HG03064 (cell line): ENCODE results near the gene SCGB2B2.
"Not testable (repeated sequence)": the region's sequence is repeated elsewhere in the genome, so short reads cannot be mapped to it uniquely, and the experiment has no call there.

Experiments
- ATAC-seq: cut with Tn5 transposase; IDR thresholded peaks from one replicate; pipeline ENCODE4 v1.9.1; 2021; ENCODE audit warnings: low read depth; ENCODE audit not compliant: unreplicated experiment

The SCGB2B2 gene, protein sequence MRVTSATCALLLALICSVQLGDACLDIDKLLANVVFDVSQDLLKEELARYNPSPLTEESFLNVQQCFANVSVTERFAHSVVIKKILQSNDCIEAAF

GRCh38 chr19:34676697-34677385, at the start of gene SCGB2B2:
TSS of gene SCGB2B2 (minus strand) at chr19:34677159. CDS start at chr19:34594563, 82,596 bp downstream.
- ATAC-seq, result peak; percentile 55

DNA sequence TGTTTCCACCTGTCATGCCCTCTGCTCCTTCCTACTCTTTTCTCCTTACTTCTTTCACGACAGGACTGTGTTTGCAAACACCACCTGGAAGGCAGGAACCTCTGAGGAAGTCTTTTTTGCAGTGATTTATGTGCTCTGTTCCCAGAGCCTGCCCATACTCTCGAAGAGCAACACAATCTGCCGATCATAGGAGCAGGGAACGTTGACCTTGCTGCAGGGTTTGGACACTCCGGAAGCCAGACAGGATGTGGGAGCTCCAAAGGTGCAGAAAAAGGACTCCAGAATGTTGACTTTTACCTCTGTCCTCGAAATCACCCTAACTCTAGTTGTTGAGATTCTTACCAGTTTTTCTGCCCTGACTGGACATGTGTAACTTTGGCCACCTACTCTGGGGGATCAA, 48.4 kb upstream of the SCGB2B2 start:
- no peak for ATAC-seq

GRCh38 chr19:34722353-34722752, 45.4 kb upstream of the SCGB2B2 start:
- ATAC-seq, result no peak

DNA sequence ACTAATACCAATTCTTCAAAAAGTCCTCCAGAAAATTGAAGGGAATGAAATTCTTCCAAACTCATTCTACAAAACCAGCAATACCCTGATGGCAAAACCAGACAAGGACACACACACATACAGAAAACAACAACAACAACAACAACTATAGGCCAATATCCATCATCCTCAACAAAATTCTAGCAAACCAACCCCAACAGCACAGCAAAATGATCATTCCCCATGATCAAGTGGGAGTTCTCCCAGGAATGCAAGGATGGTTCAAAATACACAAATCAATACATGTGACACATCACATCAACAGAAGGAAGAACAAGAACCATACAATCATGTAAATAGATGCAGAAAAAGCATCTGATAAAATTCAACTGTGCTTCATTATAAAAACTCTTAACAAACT, 38.4 kb upstream of the SCGB2B2 start:
- no peak for ATAC-seq

DNA sequence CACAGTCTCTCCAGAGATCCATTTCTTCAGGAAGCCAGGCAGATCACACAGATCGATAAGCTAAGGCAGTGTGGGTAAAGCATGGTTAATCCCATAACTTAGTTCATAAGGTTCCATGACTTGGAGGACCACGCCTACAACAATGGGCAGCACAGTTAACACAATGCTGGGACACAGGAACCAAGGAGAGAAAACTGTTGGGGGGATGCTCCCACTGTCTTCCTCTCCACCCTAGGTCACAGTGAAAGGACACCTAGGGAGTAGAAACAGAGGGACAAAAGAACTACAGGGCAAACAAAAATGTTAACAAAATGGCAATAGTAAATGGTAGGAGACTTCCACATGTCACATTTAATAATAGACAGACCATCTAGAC, 36.3 kb upstream of the SCGB2B2 start:
- no peak for ATAC-seq

GRCh38 chr19:34712395-34713261, 35.7 kb upstream of the SCGB2B2 start:
- no peak for ATAC-seq

- ATAC-seq, result no peak
These were observed 34.9 kb upstream of the SCGB2B2 start for GRCh38 chr19:34711890-34712289.

- no peak for ATAC-seq
These were observed 30.7 kb upstream of the SCGB2B2 start for GRCh38 chr19:34707661-34708060.

DNA sequence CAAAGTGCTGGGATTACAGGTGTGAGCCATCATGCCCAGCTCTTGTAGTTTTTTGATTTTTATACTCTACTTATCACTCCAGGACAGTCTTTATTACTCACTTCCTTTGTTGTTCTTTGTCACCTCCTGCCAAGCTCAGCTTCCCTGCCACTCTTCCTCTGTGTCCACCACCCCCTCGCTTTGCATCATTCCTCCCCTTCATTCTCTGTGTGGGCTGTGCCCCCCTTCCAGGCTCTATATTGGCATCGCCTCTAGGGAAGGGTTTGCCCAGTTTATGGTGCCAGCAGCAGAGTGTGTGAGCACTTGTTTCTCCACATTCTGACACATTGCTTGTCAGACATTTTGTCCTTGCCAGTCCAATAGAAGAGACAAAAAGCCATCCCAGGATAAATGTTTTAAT, 15.6 kb upstream of the SCGB2B2 start:
- ATAC-seq, result no peak

GRCh38 chr19:34690372-34690771, 13.4 kb upstream of the SCGB2B2 start:
- no peak for ATAC-seq

DNA sequence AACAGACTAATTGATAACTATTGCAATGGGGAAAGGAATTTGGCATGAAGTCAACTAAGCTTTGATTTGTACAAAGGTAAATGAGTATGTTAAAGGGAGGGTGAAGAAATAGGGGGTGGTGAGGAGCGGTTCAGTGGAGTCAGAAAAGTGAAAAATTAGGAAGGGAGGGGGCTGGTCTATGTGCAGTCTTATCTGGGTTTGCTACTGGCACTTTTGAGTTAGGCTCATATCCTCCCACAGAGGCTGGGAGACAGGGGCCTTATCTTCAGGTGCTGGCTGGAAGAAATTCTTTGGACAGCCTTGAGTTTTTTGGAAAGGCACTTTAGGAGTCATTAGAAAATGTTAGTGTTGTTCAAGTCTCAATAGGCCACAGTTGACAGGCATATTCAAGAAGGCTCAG, 11.6 kb upstream of the SCGB2B2 start:
- no peak for ATAC-seq

DNA sequence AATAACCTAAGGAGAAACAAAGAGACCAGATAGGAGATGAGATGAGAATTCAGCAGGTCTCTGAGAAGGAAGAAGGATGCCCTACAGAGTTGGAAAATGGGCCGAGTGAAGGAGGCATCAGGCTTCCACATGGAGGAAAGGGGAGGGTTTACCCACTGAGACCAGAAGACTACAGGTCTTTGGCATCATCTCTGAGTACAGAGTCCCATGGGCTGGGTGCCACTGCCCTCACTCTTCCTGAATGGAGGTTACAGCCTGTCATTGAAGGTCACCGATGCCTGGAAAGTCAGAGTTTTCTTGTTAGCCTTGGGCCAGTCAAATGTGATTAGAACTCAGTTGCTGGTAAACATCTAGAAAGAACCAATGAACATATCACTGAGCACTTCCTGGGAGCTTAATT, 10.4 kb upstream of the SCGB2B2 start:
- no peak for ATAC-seq

GRCh38 chr19:34686455-34686854, 9.5 kb upstream of the SCGB2B2 start:
- ATAC-seq, result no peak

GRCh38 chr19:34685266-34685665, 8.3 kb upstream of the SCGB2B2 start:
- not testable (repeated sequence) for ATAC-seq

DNA sequence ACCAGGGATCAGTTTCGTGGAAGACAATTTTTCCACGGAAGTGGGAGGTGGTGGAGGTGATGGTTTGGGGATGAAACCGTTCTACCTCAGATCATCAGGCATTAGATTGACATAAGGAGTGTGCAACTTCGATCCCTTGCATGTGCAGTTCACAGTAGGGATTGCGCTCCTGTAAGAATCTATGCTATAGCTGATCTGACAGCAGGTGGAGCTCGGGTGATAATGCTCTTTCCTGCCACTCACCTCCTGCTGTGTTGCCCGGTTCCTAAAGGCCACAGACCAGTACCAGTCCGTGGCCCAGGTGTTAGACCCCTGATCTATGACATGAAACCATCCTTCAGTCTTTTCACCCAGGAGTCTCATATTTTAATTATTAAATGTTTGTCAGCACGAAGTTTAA, 4.5 kb upstream of the SCGB2B2 start:
- no peak for ATAC-seq

DNA sequence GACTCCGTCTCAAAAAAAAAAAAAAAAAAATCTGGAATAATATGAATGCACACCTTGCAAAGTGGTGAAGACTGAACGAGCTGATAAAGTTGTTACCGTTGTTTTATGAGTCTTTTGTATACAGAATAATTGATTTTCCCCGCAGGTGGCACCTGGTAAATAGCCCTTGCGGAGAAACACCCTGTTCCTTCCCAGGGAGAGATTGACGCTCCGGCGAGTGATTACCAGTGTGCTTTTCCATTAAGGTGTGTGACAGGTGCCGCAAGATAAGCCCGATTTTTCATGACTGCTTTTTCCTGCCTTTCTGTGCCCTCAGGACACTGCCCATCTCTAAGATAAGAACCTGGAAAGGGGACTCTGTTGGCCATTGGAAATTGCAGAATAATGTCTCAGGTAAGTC, 1.5 kb upstream of the SCGB2B2 start:
- no peak for ATAC-seq

- ATAC-seq, result no peak
These were observed 1.1 kb upstream of the SCGB2B2 start for GRCh38 chr19:34678085-34678412.

DNA sequence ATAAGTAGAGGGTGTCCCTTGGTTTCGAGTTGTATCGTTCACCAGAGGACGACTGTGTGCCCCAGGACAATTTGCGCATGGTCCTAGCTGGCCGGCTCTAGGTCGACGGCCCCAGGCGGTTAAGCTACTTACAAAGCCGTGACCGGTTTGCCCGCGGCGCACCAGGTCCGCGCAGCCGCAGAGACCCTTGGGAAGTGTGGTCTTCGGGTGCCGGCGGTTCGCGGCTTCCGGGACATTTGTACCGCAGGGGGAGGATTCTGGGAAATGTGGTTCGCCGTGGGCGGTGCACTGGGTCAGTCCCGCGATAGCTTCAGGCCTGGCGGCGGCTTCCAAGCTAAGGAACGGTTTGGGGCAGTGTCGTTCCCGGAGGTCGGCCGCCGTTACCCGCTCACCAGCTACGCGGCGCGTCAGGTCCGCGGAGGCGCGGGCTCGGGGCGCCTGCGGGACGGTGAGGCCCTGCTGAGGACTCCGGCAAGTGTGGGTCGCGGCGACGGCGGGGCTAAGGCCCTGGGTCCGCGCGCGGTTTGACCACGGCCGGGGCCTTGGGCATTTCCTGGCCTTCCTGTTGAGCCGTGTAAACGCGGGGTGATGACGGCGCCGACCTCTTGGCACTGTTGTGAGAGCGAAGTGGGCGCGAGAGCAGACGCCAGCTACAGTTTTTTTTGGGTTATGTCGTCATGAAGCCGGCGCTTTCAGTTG, 576 bp upstream of the SCGB2B2 start, which contains the start of gene ZNF302:
ZNF302 (plus strand) TSS at position 293 of the 699 bp plus-strand sequence. CDS start 1,127 bp downstream, outside the sequence.
- ATAC-seq, result peak; percentile 81

- ATAC-seq, result no peak
These were observed 1.0 kb downstream of the SCGB2B2 start for GRCh38 chr19:34675919-34676318.

GRCh38 chr19:34675250-34675649, 1.7 kb downstream of the SCGB2B2 start:
- no peak for ATAC-seq

DNA sequence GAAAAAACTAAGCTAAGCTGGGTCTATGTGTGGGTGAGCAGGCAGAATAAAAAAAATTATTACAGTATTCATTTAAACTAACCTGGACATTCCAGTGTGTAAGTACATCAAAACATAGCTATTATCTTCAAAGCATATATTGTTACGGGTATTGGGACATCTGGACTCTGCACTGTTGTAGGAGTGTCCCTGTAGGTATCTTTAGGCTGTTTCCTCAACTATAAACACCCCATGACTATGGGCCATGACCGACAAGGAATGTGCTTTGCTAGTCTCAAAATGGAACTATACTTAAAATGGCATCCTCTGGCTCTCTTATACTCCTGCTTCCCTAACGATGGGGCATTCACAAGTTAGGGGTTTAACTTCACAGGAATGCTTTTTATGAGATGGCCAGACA, 3.4 kb downstream of the SCGB2B2 start:
- ATAC-seq, result no peak
